Activated CD8-positive, alpha-beta memory T cell treated with anti-CD3 and anti-CD28 coated beads, Interleukin-2, amount 10 ng/mL, durations not matched to agents 7 days and 5 days (primary cell): ENCODE measurements around the gene FAM163A. TPM values are rescaled to one million over a fixed set of nuclear protein-coding genes. Genes with fewer than 3 reads are reported as not detected.
"Not testable (repeated sequence)": the region's sequence is repeated elsewhere in the genome, so short reads cannot be mapped to it uniquely, and the experiment has no call there.

ENCODE experiments used
- ATAC-seq: fragments of 150-1000 bp; cut with Tn5 transposase; one replicate; pipeline ENCODE4 v1.10.0; 2021; ENCODE audit warnings: moderate library complexity
- CTCF ChIA-PET: fragments of 350-600 bp; sonication (Branson Sonifier 250); formaldehyde crosslinking; loops from one replicate; lab custom pipeline; 2021; ENCODE audit warnings: antibody characterized with exemption; lab: Charles Lee
- DNase-seq: peaks from one replicate; pipeline ENCODE4 v3.0.0-alpha.2; 2020
- H3K27ac Mint-ChIP-seq: one replicate; pipeline ENCODE4 v1.8.0; 2021; ENCODE audit warnings: mild to moderate bottlenecking, mixed read lengths
- H3K27me3 Mint-ChIP-seq: one replicate; pipeline ENCODE4 v1.8.0; 2021; ENCODE audit warnings: mixed read lengths
- H3K36me3 Mint-ChIP-seq: one replicate; pipeline ENCODE4 v1.8.0; 2021; ENCODE audit warnings: mild to moderate bottlenecking, mixed read lengths
- H3K4me1 Mint-ChIP-seq: one replicate; pipeline ENCODE4 v1.8.0; 2021; ENCODE audit warnings: mixed read lengths
- H3K4me3 Mint-ChIP-seq: one replicate; pipeline ENCODE4 v1.8.0; 2021; ENCODE audit warnings: mild to moderate bottlenecking, moderate library complexity, mixed read lengths
- H3K9me3 Mint-ChIP-seq: one replicate; pipeline ENCODE4 v1.8.0; 2022; ENCODE audit warnings: low read depth, mixed read lengths
- total RNA-seq, 2 experiments: library from RNA; stranded (reverse); gene quantifications; one replicate each; pipeline ENCODE4 v1.2.3, GENCODE V29; 2021

The FAM163A gene
- total RNA-seq, 2 experiments from 2014 or later = not detected

- Mint-ChIP-seq H3K4me1 (peaks cover 16% of the 10 kb centered on the region), H3K36me3 (no peaks in the 10 kb centered on the region), H3K27ac (no peak overlapping the region), H3K4me3 (no peak overlapping the region), H3K9me3 (no peaks in the 10 kb centered on the region), H3K27me3 (peaks cover 14% of the 10 kb centered on the region)
- CTCF ChIA-PET = interaction anchor here (1.9 to 2.5 kb wide), 2 partner anchors 12 to 17 kb away, joined by 10 to 16 read pairs; no protein-coding TSS in a partner anchor
- peak; percentile 18 for DNase-seq
- ATAC-seq = no peak
Measured at GRCh38 chr1:179826626-179827280, 83.7 kb downstream of the FAM163A start.

DNA sequence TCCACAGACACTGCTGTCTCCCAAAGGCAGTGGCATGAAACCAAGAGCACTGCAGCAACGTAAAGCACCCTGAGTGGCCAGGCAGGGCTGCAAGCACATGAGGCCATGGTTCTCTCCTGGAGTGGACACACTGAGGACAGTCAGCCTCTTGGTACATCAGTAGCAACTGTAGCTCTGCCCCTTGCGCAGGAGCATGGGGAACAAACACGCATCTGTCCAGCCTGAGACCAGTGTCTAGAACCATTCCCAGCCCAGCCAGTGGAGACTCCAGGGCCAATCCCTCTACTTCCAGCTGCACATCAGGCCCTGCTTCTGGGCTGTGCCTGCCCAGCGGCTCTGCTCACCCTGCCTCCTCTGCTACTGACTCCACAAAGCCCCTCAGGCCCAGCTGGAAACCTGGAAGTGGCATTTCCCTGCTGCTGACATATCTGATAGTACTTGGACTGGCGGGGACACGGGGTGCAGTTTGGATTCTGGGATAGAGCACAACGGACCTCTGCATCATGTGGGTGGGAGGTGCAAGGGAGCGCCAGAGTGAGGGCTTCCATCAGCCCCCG is 85.5 kb downstream of the FAM163A start:
- Mint-ChIP-seq H3K4me1 (peaks cover 24% of the 10 kb centered on the region), H3K27me3 (peaks cover 14% of the 10 kb centered on the region), H3K4me3 (no peak overlapping the region), H3K27ac (no peak overlapping the region), H3K36me3 (no peaks in the 10 kb centered on the region), H3K9me3 (no peaks in the 10 kb centered on the region)
- CTCF ChIA-PET = interaction anchor here (1.8 to 2.5 kb wide), 3 partner anchors 14 to 19 kb away, joined by 6 to 16 read pairs (median 10); no protein-coding TSS in a partner anchor
- ATAC-seq (no peak), DNase-seq (no peak)

GRCh38 chr1:179831225-179831624 is 88.1 kb downstream of the FAM163A start:
- CTCF ChIA-PET = interaction anchor here (3.5 kb wide), 1 partner anchor 16 kb away, joined by 16 read pairs; no protein-coding TSS in a partner anchor
- ATAC-seq = peak; percentile 23
- Mint-ChIP-seq H3K27ac (no peak overlapping the region), H3K36me3 (peaks cover 4% of the 10 kb centered on the region), H3K27me3 (peaks cover 14% of the 10 kb centered on the region), H3K4me1 (peaks cover 24% of the 10 kb centered on the region), H3K4me3 (no peak overlapping the region), H3K9me3 (no peaks in the 10 kb centered on the region)
- peak; percentile 40 for DNase-seq

GRCh38 chr1:179831852-179832699 is 89.0 kb downstream of the FAM163A start:
- Mint-ChIP-seq H3K4me1 (peaks cover 21% of the 10 kb centered on the region), H3K27me3 (peaks cover 8% of the 10 kb centered on the region), H3K4me3 (no peak overlapping the region), H3K27ac (no peak overlapping the region), H3K9me3 (no peaks in the 10 kb centered on the region), H3K36me3 (peaks cover 4% of the 10 kb centered on the region)
- DNase-seq (peak; percentile 27), ATAC-seq (peak; percentile 27)
- CTCF ChIA-PET = interaction anchor here (3.5 kb wide), 1 partner anchor 17 kb away, joined by 16 read pairs; no protein-coding TSS in a partner anchor

- ATAC-seq, H3K4me1 Mint-ChIP-seq, CTCF ChIA-PET, H3K9me3 Mint-ChIP-seq, H3K36me3 Mint-ChIP-seq, H3K27me3 Mint-ChIP-seq, DNase-seq, H3K4me3 Mint-ChIP-seq, H3K27ac Mint-ChIP-seq: not testable (repeated sequence)
Measured at GRCh38 chr1:179836686-179837445, 93.8 kb downstream of the FAM163A start.

GRCh38 chr1:179840107-179840506 is 97.0 kb downstream of the FAM163A start:
- Mint-ChIP-seq H3K27me3 (no peaks in the 10 kb centered on the region), H3K36me3 (peaks cover 12% of the 10 kb centered on the region), H3K27ac (no peak overlapping the region), H3K4me3 (no peak overlapping the region), H3K4me1 (no peaks in the 10 kb centered on the region), H3K9me3 (no peaks in the 10 kb centered on the region)
- CTCF ChIA-PET = interaction anchor here (0.9 kb wide), 1 partner anchor 25 kb away, joined by 3 read pairs; no protein-coding TSS in a partner anchor
- ATAC-seq = no peak
- DNase-seq = no peak

DNA sequence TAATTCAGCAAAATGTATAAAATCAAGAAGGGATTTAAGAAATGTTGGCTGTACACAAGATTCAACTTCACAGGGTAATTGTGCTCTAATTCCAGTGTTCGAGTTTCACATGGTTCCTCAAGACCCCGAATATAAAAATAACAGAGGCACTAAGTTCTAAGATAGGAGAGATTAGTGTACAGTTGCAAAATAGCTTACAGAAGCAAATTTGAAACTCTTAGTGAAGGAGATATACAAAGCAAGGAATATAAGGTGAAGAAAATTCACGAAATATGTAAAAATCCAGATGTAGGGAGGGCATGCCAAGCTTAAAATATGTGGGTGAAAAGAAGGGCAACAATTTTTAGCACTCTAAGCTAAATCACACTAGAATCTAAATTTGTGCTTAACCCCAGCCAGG is 105.1 kb downstream of the FAM163A start:
- no peak overlapping the region for H3K4me3 Mint-ChIP-seq
- DNase-seq (no peak), ATAC-seq (no peak)
- peaks cover 2% of the 10 kb centered on the region for H3K4me1 Mint-ChIP-seq
- no peak overlapping the region for H3K27ac Mint-ChIP-seq
- H3K27me3 Mint-ChIP-seq = no peaks in the 10 kb centered on the region
- H3K9me3 Mint-ChIP-seq = no peaks in the 10 kb centered on the region
- H3K36me3 Mint-ChIP-seq = peaks cover 36% of the 10 kb centered on the region
- CTCF ChIA-PET = no interaction called here

DNA sequence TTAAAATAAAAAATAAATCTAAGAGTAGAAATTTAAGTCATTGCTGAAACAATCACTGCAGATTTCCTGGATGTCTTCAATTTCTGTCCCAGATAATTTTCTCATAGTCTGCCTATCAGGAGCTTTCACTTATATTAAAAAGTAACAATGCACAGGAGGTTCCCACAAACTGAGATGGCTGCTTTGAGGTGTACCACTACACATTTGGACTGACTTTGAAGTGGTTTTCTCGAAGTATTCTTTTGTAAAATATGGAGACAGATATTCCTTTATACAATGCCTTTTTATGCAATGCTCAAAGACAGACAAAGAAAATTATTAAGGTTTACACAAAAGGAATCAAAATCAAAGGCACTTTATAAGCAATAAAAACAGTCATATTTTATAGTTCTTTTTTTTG is 110.0 kb downstream of the FAM163A start:
- Mint-ChIP-seq H3K27ac (no peak overlapping the region), H3K4me1 (peaks cover 4% of the 10 kb centered on the region), H3K27me3 (no peaks in the 10 kb centered on the region), H3K36me3 (peaks cover 28% of the 10 kb centered on the region), H3K9me3 (no peaks in the 10 kb centered on the region), H3K4me3 (no peak overlapping the region)
- no peak for ATAC-seq
- CTCF ChIA-PET = interaction anchor here (0.8 to 2.0 kb wide), 6 partner anchors 15 to 304 kb away, joined by 3 to 7 read pairs (median 3); partner anchors contain the start of gene CEP350
- DNase-seq = no peak

DNA sequence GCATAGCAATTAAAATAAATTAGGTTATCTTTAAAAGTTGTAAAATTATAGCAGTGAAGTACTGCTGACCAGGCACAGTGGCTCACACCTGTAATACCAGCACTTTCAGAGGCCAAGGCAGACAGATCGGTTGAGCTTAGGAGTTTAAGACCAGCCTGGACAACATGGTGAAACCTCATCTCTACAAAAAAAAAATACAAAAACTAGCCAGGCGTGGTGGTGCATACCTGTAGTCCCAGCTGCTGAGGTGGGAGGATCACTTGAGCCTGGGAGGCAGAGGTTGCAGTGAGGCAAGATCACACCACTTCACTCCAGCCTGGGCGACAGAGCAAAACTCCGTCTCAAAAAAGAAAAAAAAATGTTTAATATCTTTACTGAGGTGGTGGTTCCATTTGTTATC is 112.7 kb downstream of the FAM163A start:
- CTCF ChIA-PET, H3K4me1 Mint-ChIP-seq, DNase-seq, H3K4me3 Mint-ChIP-seq, H3K9me3 Mint-ChIP-seq, H3K27me3 Mint-ChIP-seq, ATAC-seq, H3K27ac Mint-ChIP-seq: not testable (repeated sequence)
- peaks cover 21% of the 10 kb centered on the region for H3K36me3 Mint-ChIP-seq

GRCh38 chr1:179856296-179856695 is 113.2 kb downstream of the FAM163A start:
- no peak overlapping the region for H3K4me3 Mint-ChIP-seq
- peaks cover 4% of the 10 kb centered on the region for H3K4me1 Mint-ChIP-seq
- no peaks in the 10 kb centered on the region for H3K9me3 Mint-ChIP-seq
- no peak overlapping the region for H3K27ac Mint-ChIP-seq
- peaks cover 19% of the 10 kb centered on the region for H3K36me3 Mint-ChIP-seq
- CTCF ChIA-PET = no interaction called here
- no peaks in the 10 kb centered on the region for H3K27me3 Mint-ChIP-seq
- ATAC-seq = no peak
- no peak for DNase-seq

DNA sequence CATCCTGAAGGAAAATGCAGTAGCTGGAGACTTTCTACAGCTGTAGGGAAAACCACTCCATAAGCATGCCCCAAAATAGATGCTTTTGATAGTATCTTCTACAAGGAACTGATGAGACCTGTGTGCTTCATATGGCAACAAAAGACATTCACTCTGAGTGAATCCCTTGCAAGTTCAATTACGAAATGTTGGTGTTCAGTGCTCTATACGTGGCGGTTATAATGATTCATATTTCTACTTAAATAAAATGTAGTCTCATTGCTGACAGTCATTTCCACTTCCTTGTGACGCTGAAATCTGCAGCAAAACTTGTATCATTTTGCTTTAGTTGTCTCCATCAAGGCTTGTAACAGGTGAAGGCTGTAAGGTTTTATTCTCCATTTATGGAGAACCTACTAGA is 113.9 kb downstream of the FAM163A start:
- H3K36me3 Mint-ChIP-seq = peaks cover 17% of the 10 kb centered on the region
- ATAC-seq (no peak), DNase-seq (no peak)
- H3K9me3 Mint-ChIP-seq = no peaks in the 10 kb centered on the region
- H3K27me3 Mint-ChIP-seq = no peaks in the 10 kb centered on the region
- H3K27ac Mint-ChIP-seq = no peak overlapping the region
- CTCF ChIA-PET = no interaction called here
- H3K4me3 Mint-ChIP-seq = no peak overlapping the region
- peaks cover 4% of the 10 kb centered on the region for H3K4me1 Mint-ChIP-seq

- CTCF ChIA-PET = no interaction called here
Measured at GRCh38 chr1:179860652-179861051, 117.6 kb downstream of the FAM163A start.

DNA sequence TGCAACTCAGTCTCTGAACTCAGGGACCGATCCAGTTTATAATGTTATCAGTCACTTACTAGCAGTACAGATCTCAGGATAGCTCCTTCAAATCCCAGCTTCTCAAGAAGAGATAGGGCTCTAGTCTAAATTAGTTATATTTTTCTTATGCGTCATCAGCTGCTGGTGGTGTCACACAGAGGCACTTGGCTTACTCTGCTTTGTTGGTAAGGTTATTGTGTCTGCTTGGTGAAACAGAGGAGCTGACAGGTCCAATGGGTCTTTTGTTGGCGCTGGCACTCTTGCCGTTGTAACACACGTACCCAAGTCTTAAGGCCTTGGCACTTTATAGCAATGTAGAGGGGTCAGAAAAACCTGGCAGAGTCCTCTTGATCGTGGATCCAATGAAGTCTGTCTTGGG is 122.3 kb downstream of the FAM163A start:
- DNase-seq (no peak), ATAC-seq (no peak)
- CTCF ChIA-PET = interaction anchor here (2.7 to 6.1 kb wide), 2 partner anchors 304 to 313 kb away, joined by 10 to 63 read pairs; no protein-coding TSS in a partner anchor
- H3K4me3 Mint-ChIP-seq = no peak overlapping the region
- H3K36me3 Mint-ChIP-seq = peaks cover 28% of the 10 kb centered on the region
- H3K27me3 Mint-ChIP-seq = no peaks in the 10 kb centered on the region
- H3K9me3 Mint-ChIP-seq = no peaks in the 10 kb centered on the region
- no peaks in the 10 kb centered on the region for H3K4me1 Mint-ChIP-seq
- H3K27ac Mint-ChIP-seq = no peak overlapping the region

More at GRCh38 chr1:179860652-179861051, 117.6 kb downstream of the FAM163A start:
- ATAC-seq (no peak), DNase-seq (no peak)
- no peak overlapping the region for H3K4me3 Mint-ChIP-seq
- no peaks in the 10 kb centered on the region for H3K9me3 Mint-ChIP-seq
- no peaks in the 10 kb centered on the region for H3K27me3 Mint-ChIP-seq
- no peak overlapping the region for H3K27ac Mint-ChIP-seq
- H3K4me1 Mint-ChIP-seq = peaks cover 2% of the 10 kb centered on the region
- peaks cover 28% of the 10 kb centered on the region for H3K36me3 Mint-ChIP-seq
